GM12878 (cell line): Measurements from ENCODE around the gene ARIH2. TPM values are rescaled to one million over a fixed set of nuclear protein-coding genes. Genes with fewer than 3 reads are reported as not detected.
A peak's percentile ranks its signal among the peaks of the same experiment; 100 is the strongest.

Experiments
- ATF3 ChIP-seq: IDR thresholded peaks from 2 replicates; pipeline ENCODE4 v1.6.1; 2011; ENCODE audit warnings: low read depth, mild to moderate bottlenecking, low read length, moderate library complexity, borderline replicate concordance; ENCODE audit errors: extremely low read depth
- CBX3 ChIP-seq: fragments of 200-600 bp; sonication (generic); IDR thresholded peaks from 2 replicates; pipeline ENCODE4 v1.6.1; 2016; ENCODE audit warnings: low read depth, borderline replicate concordance
- HDAC2 ChIP-seq: fragments of 200-600 bp; sonication (generic); IDR thresholded peaks from 2 replicates; pipeline ENCODE4 v1.6.1; 2017
- IKZF1 ChIP-seq: fragments of 450-650 bp; conservative IDR thresholded peaks from 2 replicates; pipeline ENCODE4 v1.6.1; 2017; ENCODE audit warnings: antibody characterized with exemption, mild to moderate bottlenecking
- MTA3 ChIP-seq: IDR thresholded peaks from 2 replicates; pipeline ENCODE4 v1.6.1; 2012; ENCODE audit warnings: low read length, inconsistent platforms, borderline replicate concordance
- NFYB ChIP-seq: IDR thresholded peaks from 2 replicates; pipeline ENCODE4 v1.6.1; 2011; ENCODE audit warnings: low read depth, mild to moderate bottlenecking, low read length, improper control_type of control experiment, moderate library complexity; ENCODE audit not compliant: insufficient read depth
- NRF1 ChIP-seq: conservative IDR thresholded peaks from 2 replicates; pipeline ENCODE4 v1.6.1; 2011; ENCODE audit warnings: mild to moderate bottlenecking, low read depth, low read length, improper control_type of control experiment
- POLR2AphosphoS5 ChIP-seq: IDR thresholded peaks from 2 replicates; pipeline ENCODE4 v1.6.1; 2011; ENCODE audit warnings: mild to moderate bottlenecking, low read length, inconsistent platforms
- PRDM15 ChIP-seq: fragments of 450-650 bp; formaldehyde crosslinking; IDR thresholded peaks from 2 replicates; pipeline ENCODE4 v1.4.0; 2020; ENCODE audit warnings: mild to moderate bottlenecking, moderate library complexity
- RB1 ChIP-seq: fragments of 450-650 bp; formaldehyde crosslinking; IDR thresholded peaks from 2 replicates; pipeline ENCODE4 v1.6.1; 2017; ENCODE audit warnings: mild to moderate bottlenecking, borderline replicate concordance
- SRF ChIP-seq, 2 experiments: IDR thresholded peaks; 2 replicates each; pipeline ENCODE4 v1.6.1; 2011; ENCODE audit warnings: low read depth in 2 of 2, low read length in 2 of 2, mild to moderate bottlenecking in 1 of 2, moderate library complexity in 1 of 2
- TBL1XR1 ChIP-seq: IDR thresholded peaks from 2 replicates; pipeline ENCODE4 v1.6.1; 2012; ENCODE audit warnings: low read depth, low read length, improper control_type of control experiment
- YY1 ChIP-seq: IDR thresholded peaks from 2 replicates; pipeline ENCODE4 v1.6.1; 2011; ENCODE audit warnings: low read depth, mild to moderate bottlenecking, low read length
- ZNF384 ChIP-seq: IDR thresholded peaks from 2 replicates; pipeline ENCODE4 v1.6.1; 2012; ENCODE audit warnings: low read depth, mild to moderate bottlenecking, low read length, improper control_type of control experiment, borderline replicate concordance
- ZNF687 ChIP-seq: fragments of 450-650 bp; IDR thresholded peaks from 2 replicates; pipeline ENCODE4 v1.6.1; 2017; ENCODE audit warnings: mild to moderate bottlenecking, moderate library complexity
- ZZZ3 ChIP-seq: IDR thresholded peaks from 2 replicates; pipeline ENCODE4 v1.6.1; 2011; ENCODE audit warnings: low read depth; ENCODE audit not compliant: control insufficient read depth, insufficient read length
- polyA plus RNA-seq, 11 experiments: library from polyadenylated mRNA; depleted of rRNA in 4 of 11; unstranded in 6 of 11; stranded (reverse) in 5 of 11; fragments of >200 nt; fragmentation: Nextera tagmentation in 4 of 11; fragmentation: Illumina TruSeq in 1 of 11; extraction: Ambion mirVana in 4 of 11; extraction: Trizol in 1 of 11; gene quantifications; 1 replicate in 1 of 11; 2 replicates in 10 of 11; pipeline versions ENCODE4 v1.2.1 to v1.2.3, GENCODE V29; 2011 to 2016; ENCODE audit warnings: inconsistent platforms in 2 of 11, missing spikeins in 2 of 11, low read depth in 1 of 11
- total RNA-seq, 4 experiments: library from RNA; depleted of rRNA in 3 of 4; stranded (reverse); fragments of >200 nt in 3 of 4; fragmentation: Illumina TruSeq in 1 of 4; extraction: Trizol in 1 of 4; gene quantifications; 2 replicates each; pipeline versions ENCODE4 v1.2.1 to v1.2.3, GENCODE V29; 2013 to 2021

ARIH2 gene
- total and polyA plus RNA-seq, 10 of the 15 experiments (the other 5 are each of a cell fraction or from before 2014, with no cell fraction given), result 18.7 to 74.7 (median 63.7) TPM

- TF ChIP-seq PRDM15, result no peak
- TF ChIP-seq TBL1XR1, result no peak
- no peak for TF ChIP-seq MTA3
- peak; percentile 93 for TF ChIP-seq YY1
- TF ChIP-seq RB1, result 0 out of 2 replicates have a peak, but pooled peaks have one; percentile 62
- no peak for TF ChIP-seq HDAC2
- no peak for TF ChIP-seq ZNF384
- no peak for TF ChIP-seq ATF3
- no peak for TF ChIP-seq SRF (IDR thresholded peaks at IDR 0.05; ENCODE audit: low read depth in 2 of 2, low read length in 2 of 2)
- peak; percentile 78 for TF ChIP-seq ZNF687
- TF ChIP-seq IKZF1, result peak; percentile 88
- TF ChIP-seq ZZZ3, result no peak
- TF ChIP-seq POLR2AphosphoS5, result no peak; the same call in 1 of the 2 replicates
- TF ChIP-seq NRF1, result peak; percentile 23; the same call in 1 of the 2 replicates
- no peak for TF ChIP-seq NFYB
- TF ChIP-seq CBX3, result no peak
Measured at GRCh38 chr3:49021813-49022687, 103.4 kb downstream of the ARIH2 start, which contains the start of gene NDUFAF3 (continued).
